SW 1271 (cell line): ENCODE results near the gene ADPRS.

Experiments
- DNase-seq, 2 experiments: peaks; one replicate each; lab custom pipeline; 2025; lab: John Stamatoyannopoulos, UW

ADPRS gene

DNA sequence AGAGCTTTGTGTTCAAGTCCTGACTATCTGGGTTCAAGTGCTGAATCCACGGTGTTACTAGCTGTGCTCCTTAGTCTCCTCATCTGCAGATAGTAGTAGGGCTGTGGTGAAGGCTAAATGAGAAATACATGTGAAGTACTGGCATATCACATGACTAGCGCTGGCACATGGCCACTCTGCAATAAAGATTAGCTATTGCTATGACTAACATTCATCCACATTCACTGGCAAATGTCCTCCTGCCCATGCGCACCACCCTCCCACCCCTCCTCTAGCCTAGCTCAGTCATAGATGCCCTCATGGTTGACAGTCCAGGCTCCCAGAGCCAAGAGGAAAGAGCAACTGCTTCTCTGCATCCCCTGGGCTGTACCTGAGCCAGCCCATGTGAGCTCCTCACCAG lies 44.8 kb downstream of the ADPRS start:
- DNase-seq, result no peak

DNA sequence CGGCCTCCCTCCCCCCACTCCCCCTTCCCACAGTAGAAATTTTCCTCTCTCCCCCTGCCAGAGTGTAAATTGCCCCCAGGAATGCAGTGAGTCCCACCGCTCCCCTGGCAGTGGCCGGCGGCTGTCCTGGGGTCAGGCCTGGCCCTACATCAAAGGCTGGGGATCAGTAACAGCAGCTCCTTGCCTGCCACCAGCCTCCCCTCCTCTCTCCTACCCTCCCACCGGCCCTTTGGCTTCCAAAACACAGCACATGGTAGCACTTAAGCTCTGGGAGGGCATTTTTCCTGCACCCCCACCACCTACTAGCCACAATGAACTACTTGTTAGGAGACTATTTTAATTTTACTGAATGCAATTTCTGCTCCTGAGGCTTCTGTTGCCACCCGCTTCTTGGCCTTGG lies 45.3 kb downstream of the ADPRS start:
- no peak for DNase-seq

DNA sequence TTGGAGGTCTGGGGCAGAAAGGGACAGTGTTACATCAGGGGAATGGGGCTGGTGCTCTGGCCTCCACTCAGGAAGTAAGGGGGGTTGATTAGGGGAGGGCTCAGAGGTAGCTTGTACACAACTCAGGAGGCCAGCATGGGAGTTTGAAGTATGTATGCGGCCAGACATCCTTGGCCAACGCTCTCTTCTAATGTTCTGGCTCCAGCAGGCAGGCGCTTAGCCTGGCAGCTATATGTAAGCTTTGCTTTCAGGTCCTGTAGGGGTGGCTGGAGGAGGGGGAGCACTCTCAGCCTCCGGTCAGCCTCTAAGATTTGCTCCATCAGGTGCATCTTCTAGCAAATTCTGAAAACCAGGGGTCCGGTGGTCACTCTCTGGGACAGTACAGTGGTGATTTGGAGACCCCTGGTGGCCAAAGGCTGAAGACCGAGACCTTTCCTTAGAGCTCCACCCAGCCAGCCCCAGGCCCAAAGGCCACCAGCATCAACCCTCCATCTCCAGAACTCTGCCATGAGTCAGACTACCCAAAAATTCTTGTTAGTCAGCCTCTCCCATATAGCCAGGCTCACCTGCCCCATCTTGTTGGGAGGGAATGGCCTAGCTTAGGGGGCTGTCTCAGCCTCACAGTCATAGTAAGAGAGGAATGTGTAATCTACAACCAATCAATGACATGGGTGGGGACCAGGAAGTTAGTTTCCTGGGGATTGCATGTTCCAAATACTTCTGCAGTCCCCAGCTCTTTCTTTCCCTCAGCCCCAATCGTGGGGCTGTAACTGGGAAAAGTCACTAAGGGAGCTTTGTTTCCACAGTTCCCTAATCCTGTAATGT lies 46.0 kb downstream of the ADPRS start:
- DNase-seq, result no peak

DNA sequence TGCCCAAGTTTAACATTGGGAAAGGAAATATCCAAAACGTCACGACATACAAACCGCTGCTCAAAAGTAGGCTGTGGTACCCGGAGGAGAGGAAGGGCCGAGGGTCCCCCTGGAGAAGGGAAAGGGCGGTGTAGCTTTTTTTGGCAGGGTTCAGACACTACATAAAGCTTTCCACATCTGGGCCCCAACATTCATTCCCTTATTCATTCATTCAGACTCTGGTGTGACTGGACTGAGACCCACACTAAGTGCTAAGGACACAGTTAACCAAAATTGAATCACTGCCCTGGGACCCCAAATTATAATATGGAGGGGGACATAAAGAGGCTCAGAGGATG lies 46.6 kb downstream of the ADPRS start:
- DNase-seq, result no peak

DNA sequence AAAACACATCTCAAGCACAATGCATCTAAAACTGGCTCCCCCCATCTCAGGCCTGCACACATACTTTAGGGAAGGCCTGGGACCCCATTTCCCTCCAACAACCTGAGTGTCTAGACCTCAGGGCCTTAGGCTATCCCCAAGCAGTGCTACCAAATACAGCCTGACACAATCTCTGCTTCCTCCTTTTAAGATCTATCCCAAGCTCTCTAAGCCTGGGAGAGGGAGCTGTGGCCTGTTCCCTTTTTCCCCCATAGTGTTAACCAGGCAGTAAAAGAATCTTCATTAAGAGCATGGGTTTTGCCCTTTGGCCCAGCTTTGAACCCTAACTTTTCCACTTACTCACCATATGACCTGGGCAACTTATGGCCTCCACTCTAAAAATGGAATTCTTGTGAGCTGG lies 47.1 kb downstream of the ADPRS start:
- DNase-seq, result no peak

DNA sequence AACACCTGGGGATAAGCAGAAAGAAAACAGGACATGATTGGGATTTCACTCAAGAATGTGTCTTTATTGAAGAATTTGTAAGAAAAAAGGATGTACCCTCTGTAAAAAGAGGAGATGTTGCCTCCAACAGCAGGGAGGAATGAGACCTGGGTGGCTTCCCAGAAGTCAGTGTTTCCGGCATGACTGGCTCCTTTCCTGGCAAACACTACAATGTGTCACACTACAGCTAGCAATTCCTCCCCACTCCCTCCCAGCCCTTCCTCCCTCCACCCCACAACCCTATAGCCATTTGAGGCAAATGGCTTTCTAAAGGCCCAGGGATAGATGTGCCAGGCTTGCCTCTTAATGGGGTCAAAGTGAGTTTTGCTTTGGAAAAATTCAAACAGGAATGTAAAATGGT lies 47.8 kb downstream of the ADPRS start:
- no peak for DNase-seq

DNA sequence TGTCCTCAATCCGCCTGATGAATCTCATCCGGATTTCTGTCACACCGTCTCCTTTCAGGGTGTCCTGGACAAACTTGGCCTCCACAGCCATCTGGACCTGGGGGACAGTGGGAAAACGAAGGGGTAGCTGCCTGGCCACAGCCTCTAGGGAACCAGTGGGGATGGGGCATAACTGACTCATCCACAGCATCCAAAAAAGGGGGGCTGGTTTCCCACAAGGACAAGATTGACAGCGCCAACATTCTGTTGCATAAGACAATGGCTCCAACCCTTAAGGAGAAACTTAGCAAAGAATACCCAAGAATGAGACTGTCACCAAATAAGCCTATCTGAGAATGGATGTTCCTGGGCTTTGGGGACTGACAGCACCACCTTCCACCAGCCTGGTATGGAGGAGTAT lies 48.5 kb downstream of the ADPRS start:
- DNase-seq, result no peak

DNA sequence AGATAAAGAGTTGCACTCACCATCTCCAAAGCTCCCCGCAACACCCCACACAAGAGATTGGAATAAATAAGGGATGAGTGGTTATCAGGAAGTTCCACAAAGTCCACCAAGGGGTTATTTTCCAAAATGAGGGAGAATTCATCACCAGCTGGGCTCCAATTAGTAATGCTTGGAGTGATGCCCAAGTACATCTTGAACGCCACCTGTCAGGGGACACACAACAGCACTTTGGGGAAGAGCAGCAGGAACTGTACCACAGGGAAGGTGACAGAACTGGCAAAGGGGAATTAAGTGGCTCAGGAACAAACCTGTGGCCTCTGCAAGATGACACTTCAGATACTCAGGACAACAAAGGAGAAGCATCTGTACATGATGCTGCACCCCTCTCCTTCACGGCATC lies 49.1 kb downstream of the ADPRS start:
- no peak for DNase-seq

DNA sequence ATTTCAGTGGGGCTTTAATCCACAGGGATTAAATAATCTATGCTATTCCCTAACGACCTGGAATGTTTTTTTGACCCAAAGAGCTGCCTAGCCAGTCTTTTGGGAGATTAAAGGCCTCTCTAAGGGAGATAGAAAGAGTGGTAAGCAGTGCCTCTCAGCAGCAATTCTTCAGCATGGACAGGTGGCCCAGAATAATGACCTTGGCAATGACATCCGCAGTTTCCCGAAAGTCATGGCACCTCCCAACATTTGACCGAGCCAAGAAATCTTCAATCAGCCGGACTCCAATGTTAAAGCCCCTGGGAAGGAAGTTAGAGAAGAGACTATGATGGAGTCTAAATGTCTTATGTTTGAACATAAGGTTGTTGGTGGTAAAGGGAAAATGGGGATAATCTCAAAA lies 50.8 kb downstream of the ADPRS start:
- no peak for DNase-seq

DNA sequence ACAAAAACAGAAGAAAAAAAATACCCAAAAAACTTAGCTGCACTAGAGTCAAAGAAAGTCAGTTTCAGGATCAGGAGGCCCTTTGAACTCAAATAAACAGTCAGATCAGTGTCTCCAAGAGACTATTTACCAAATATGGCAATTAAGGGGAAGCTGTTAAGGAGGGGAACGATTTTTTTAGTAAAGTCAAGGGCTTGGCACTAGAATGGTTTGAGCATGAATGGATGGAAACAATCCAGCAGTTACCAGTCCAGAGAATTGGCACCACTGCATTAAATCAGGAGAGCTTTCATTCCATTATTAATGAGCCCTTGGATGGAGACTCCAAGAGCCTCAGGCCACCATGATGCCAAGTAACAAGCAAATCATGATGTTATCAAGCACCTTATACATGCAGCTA lies 53.4 kb downstream of the ADPRS start:
- DNase-seq, result no peak

DNA sequence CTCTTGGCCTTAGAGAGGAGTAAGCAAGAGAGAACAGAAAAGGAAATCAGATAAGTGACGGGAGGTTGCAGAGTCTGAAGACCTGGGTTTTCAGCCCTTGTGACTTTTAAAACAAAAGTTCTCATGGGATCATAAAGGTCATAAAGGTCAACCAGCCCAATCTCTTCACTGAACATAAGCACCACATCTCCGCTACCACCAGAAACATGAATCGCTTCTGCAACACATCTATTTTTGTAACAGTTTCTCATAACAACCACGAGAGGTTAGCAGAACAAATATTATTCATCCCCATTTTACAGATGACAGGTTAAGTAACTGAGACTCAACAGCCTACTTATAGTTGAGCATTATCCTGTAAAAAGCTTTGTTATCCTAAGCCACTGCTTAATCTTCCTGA lies 54.7 kb downstream of the ADPRS start:
- no peak for DNase-seq
